ENCODE measurements around the gene RASAL1.

GRCh38 chr12:113099364-113099763, 36.2 kb downstream of the RASAL1 start:
- no peak for TF ChIP-seq POLR2AphosphoS5 (IDR thresholded peaks at IDR 0.05)
- TF ChIP-seq CTCF (IDR thresholded peaks at IDR 0.05) = no peak
